Limb (tissue), 2 donors: ENCODE results near the gene CDK18.
"Not testable (repeated sequence)": the region's sequence is repeated elsewhere in the genome, so short reads cannot be mapped to it uniquely, and the experiment has no call there.

Experiments used
- DNase-seq, 2 donors: peaks; one replicate each; pipeline ENCODE4 v3.0.0-alpha.2; 2016; ENCODE audit errors: extremely low spot score in 2 of 2

CDK18 gene

DNA sequence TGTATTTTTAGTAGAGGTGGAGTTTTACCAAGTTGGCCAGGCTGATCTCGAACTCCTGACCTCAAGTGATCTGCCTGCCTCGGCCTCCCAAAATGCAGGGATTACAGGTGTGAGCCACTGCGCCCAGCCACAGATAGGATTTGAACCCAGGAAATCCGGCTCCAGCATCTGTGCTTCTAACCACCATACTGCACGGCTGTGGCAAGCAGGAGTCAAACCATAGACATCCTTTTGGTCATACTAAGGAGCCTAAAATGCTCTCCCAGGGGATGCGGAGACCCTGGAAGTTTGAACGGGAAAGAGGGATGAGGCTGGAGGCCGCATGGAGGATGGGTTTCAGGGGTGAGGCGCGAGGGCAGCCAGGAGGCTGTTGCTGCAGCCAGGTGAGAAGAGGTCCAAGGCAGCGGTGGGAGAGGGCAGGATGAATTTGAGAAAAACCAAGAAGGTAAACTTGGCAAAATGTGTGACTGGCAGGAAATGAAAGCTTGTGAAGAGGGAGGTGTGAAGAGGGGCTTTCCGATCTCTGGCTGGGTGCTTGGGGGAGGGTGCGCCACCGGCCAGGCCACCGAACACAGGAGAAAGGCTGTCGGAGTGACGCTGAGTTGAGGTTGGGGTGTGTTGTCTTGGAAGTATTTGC lies 24.0 kb upstream of the CDK18 start:
- DNase-seq = no peak

DNA sequence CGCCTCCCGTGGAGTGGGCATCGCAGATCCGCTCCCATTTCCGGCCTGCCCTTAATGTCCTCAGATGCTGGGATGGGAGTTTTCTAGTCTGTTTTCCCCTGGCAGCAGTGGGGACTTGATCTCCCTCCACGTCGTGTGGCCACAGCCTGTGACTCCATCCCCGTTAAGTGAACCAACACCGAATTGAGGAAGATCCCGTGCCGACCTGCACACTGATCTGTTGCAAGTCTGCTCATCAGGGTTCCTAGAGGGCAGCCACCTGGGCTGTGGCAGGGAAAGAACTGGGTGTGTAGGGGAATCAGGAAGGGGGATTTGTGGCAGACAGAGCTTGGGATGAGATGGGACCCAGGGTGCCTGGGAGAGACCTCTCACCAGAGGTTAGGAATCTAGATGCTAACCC lies 23.3 kb upstream of the CDK18 start:
- no peak for DNase-seq

DNA sequence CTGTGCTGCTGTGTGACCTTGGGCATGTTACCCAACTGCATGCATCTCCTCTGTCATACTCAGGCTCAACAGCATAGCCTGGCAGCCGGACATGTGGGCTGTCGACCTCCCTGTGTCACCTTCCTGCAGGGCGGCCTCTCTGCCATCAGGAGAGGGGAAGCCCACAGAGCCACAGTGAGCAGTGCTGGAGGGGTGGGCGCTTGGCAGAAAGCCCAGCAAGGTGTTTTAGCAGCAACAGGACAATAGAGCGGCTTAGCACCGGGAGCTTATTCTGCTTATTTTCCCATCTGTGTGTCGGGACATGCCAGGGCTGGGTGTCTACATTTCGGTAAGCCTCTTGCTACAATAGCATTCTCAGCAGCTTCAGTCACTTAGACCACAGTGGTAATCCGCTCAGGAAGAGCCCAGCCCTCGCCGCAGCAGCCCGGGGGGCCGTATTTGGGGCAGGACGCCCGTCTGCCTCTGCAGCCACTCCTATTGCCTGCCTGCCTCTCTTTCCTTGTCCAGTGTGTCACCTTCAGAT lies 22.8 kb upstream of the CDK18 start:
- DNase-seq = no peak

DNA sequence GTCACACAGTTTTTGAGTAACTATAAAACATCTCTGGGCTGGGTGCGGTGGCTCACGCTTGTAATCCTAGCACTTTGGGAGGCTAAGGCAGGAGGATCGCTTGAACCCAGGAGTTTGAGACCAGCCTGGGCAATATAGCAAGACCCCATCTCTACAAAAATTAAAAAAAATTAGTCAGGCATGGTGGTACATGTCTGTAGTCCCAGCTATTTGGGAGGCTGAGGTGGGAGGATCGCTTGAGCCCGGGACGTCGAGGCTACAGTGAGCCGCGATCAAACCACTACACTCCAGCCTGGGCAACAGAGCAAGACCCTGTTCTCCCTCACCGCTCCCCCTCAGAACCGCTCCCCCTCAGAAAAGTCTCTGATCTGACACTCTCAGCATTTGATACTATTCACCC lies 21.9 kb upstream of the CDK18 start:
- not testable (repeated sequence) for DNase-seq

DNA sequence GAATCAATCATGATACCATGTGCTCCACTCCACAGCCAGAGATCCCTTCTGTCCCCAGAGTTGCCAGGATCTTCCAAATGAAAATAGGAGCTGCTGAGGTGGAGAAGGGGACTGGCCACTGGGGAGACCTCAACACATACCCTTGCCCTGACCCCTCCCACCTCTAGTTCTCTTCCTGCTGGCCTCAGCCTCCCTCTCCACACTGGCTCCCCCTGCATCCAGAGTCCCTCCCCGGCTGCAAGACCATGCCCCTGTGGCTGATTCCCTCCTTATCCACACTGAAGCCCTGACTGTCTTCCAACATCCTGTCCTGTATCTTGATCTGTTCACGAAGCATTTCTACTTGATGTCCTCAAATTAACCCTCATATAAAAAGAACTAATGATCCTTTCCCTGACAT lies 21.1 kb upstream of the CDK18 start:
- no peak for DNase-seq

DNA sequence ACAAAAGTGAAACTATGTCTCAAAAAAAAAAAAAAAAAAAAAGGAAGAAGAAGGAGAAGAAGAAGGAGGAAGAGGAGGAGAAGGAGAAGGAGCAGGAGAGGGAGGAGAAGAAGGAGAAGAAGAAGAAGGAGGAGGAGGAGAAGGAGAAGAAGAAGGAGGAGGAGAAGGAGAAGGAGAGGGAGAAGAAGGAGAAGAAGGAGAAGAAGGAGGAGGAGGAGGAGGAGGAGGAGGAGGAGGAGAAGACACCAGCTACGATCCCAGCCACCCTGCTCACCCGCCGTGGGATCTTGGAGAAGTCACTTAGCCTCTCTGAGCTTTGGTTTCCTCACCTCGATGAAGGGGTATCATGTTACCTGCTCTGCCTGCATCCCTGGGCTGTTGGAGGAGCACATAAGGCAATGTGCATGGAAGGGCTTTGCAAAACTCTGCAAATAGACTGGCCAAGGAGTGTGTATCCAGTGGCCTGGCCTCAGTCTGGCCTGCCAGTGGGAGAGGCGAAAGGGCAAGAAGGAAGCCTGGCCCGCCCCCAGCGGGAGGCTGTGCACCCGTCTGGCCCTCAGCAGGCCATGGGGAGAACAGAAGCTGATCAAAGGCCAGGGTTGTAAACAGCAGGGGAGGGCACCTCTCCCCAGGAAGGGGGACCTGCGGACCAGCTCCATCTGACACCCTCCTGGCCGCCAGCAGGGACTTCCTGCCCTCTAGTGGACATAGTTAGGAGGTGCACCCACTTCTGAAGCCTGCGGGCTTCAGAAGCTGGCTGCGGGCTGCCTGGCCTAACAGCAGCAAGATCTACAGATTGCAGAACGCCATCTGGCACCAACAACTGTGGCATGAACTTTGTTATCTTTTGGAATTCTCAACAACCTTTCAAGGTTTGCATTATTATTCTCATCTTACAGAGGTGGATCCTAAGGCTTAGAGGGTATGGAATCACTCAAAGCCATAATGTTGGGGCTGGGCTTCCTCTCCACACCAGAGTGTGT lies 19.2 kb upstream of the CDK18 start:
- peak; percentile 73 to 76 for DNase-seq

DNA sequence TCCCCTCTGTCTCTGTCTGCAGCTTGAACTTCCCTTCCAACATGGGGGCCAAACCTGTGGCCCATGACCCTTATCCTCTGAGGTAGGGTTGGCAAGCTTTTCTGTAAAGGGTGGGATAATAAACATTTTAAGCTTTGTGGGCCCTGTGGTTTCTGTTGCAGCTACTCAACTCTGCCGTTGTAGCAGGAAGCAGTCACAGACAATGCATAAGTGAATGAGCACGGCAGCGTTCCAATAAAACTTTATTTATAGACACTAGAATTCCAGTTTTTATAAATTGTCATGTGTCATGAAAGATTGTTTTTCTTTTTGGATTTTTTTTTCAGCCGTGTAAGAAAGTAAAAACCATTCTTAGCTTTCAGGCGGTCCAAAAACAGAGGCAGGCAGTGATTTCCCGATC lies 18.2 kb upstream of the CDK18 start:
- peak in 1 of 2 donors; percentile 11 for DNase-seq

DNA sequence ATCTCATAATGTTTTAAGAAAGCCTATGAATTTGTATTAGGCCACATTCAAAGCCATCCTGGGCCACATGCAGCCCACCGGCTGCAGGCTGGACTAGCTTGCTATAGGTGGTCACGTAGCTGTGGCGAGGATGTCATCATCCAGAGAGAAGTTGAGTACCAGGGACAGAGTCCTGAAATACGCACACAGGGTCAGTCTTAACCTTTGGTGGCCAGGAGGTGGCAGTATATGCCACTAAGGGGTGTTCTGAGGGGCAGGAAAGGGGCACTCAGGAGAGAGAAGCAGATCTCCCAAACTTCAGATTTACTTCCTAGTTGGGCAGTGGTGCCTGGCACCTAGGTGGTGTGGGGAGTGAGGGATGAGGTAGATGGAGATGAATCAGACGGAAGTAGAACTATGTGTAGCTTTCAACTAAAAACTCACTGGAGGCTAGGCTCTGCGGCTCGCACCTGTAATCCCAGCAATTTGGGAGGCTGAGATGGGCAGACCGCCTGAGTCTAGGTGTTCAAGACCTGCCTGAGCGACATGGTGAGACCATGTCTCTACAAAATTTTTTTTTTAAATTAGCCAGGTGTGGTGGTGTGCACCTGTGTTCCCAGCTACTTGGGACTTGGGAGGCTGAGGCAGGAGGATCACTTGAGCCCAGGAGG lies 16.3 kb upstream of the CDK18 start:
- DNase-seq = peak; percentile 57 to 61

DNA sequence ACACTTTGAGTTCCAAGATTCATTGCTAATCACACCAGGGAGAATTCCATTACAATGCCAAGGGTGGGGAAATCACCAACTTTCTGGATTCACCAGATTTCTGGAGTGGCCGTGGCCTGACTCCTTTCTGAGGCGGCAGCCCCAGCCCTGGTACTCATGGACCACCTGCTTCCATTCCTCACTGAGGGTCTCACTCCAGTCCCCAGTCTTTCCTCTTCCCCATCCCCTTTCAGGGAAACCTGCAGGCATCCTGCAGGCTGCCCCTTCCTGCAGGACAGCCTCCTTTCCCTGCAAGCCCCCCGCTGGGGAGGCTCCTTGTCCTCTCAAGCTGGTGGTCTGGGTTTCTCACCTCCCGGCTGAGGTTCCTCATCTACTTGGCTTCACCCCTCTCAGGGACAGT lies 12.7 kb upstream of the CDK18 start:
- no peak for DNase-seq

DNA sequence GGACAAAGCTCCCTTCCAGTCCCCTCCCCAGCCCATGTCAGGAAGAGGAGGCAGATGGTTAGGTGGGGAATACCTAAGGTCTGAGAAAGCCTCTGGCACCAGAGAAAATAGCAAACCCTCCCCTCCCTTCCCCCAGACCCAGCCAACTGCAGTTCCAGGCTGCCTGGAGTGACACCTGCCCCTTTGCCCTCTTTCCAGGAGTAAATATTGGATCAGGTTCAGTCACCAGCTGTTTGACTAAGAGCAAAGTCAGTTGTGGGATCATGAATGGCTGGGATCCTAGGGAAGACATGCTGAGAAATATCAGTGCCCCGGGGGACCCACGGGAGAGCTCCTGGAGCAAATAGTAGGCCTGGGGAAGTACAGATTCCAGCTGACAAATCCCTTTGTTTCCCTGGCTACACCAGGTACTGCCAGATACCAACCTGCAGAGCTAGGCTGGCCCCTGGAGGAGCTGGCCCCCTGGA lies 12.2 kb upstream of the CDK18 start:
- no peak for DNase-seq

DNA sequence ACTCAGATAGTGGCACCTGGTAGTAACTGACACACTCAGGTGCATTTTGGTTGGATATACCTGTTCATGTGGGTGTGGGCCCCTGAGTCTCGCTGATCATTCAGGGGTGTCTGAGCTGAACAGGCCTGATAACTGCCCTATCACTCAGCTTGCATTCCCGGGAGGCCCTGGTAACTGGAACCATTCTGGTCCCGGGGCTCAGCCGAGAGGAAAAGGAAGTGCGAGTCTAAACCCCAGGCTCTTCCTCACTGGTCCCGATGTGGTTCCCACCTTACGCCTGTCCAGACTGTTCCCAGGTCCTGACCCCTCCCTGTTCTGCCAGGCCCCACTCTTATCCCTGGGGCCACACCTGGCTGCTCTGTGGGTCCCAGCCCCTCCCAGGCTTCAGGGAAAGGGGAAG lies 11.7 kb upstream of the CDK18 start:
- no peak for DNase-seq

DNA sequence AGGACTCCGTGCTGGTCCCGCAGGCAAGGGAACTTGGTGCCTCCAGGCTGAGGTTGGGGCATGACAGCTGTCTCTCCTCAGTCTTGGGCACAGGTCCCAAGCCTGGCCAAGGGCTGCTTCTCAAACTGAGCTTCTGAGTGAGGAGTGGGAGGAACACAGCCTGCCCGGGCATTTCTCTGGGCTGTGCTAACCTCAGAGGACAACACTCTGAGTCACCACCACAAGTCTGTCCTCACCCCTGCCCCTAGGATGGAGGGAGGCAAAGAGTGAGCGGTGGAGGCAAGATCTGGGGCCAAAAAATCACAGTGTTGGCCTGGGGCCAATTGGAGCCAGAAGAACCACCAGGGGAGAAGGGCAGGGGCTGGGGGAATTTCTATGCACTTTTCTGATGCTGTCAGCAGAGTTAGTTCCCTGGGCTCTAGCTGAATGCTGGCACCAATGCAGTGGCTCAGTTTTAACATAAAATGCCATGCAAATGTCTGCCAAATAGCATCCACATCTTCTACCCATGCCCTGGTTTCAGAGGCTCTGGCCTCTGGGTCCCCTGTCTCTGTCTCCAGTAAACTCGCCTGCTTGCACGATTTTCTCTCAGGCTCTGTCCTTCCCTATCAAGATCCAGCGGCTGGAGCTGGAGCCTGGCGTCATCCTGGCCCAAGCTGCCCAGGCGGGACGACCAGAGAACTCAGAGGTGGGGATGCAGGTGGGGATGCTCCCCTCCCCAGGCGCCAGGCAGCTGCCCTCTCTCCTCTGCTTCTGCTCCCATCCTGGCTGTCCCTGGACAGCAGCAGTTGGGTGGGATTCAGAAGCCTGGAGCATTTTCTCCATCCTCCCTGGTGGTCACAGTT lies 11.0 kb upstream of the CDK18 start:
- no peak for DNase-seq

DNA sequence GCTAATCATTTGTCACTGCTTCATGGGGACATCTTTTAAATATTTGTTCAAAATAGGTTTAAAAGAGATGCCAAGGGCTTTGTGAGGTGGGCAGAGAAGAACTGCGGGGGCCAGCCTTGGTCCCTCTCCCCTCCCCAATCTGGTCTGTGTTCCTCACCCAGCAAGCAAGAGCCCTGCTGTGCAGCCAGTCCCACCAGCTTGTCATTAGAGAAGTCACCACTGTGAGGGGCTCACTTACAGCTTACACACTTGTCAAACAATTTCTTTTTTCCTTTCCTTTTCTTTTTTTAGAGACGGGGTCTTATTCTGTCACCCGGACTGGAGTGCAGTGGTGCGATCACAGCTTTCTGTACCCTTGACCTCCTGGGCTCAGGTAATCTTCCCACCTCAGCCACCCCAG lies 10.4 kb upstream of the CDK18 start:
- DNase-seq = no peak

DNA sequence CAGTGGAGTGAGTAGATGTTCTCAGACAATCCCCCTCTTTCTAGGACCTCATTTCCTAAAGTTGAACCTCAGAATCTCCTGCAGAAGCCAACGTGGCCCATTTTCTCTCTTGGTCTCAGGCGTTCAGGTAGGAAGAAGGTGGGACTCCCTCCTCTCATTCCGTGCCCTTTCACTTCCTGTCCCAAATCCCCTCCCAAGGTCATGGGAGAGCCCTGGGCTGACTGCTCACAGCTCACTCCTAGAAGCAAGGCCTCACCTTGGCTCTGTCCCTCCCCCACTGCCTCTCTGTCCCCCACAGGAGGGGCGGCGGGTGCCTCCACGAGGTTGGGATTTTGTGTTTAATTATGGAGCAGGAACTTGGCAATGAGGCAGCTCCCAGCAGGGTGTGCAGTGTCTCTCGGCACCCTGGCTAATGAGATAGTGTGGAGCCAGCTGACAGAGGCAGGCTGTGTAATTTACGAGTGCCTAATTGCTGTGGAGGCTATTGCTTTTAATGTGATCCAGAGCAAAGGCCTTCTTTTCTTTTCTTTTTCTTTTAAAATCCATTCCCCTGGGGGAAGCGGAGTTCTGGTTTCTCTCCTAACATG lies 9.1 kb upstream of the CDK18 start:
- no peak for DNase-seq

DNA sequence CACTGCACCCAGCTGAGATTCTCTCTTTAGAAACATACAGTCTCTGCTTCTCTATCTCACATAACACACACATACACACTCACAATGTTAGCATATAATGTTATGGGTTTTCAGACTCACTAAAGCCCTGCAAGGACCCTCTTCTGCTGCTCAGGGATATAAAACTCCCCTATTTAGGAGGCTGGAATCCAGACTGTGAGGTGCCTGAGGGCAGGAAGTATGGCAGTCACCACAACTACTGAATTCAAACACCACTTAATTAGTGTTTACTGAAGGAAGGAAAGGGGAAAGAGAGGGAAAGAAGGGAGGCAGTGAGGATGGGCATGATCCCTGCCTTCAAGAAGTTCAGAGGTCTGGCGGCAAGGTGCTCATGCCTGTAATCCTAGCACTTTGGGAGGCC lies 7.8 kb upstream of the CDK18 start:
- no peak for DNase-seq

DNA sequence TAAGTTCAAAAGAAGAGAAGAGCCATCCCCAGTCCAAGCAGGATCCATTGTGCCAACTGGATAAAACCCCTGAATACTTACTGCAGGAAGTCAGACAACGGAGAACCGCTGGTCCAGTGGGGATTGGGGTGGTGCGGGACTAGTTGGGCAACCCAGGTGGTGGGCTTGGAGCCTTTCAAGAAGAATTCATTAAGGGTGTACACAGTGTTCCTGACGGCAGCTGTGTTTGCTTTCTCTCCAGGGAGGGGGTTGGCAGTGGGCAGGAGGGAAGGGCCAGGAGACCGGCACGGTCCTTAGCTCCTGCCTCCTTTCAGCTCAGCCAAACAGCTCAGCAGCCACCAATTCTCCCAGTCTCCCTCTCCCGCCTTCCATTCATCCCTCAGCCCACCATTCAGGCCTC lies 7.1 kb upstream of the CDK18 start:
- DNase-seq = no peak

DNA sequence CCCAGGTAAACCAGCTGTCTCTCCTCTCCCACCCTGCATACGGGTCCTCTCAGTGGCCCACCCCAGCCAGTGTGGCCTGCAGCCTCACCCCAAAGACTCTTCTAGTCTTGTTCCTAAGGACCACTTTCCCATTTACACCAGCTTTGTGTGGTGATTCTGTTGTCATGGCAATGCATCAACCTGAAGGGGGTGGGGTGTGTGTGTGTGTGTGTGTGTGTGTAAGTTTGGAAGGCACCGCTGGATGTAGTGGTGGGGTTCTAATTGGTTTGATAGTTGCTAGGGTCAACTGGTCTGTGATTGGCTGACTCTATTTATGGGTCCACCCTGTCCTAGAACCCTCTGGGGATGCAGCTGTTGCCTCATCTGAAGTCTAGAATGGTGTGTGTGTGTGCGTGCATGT lies 4.7 kb upstream of the CDK18 start:
- DNase-seq = no peak

DNA sequence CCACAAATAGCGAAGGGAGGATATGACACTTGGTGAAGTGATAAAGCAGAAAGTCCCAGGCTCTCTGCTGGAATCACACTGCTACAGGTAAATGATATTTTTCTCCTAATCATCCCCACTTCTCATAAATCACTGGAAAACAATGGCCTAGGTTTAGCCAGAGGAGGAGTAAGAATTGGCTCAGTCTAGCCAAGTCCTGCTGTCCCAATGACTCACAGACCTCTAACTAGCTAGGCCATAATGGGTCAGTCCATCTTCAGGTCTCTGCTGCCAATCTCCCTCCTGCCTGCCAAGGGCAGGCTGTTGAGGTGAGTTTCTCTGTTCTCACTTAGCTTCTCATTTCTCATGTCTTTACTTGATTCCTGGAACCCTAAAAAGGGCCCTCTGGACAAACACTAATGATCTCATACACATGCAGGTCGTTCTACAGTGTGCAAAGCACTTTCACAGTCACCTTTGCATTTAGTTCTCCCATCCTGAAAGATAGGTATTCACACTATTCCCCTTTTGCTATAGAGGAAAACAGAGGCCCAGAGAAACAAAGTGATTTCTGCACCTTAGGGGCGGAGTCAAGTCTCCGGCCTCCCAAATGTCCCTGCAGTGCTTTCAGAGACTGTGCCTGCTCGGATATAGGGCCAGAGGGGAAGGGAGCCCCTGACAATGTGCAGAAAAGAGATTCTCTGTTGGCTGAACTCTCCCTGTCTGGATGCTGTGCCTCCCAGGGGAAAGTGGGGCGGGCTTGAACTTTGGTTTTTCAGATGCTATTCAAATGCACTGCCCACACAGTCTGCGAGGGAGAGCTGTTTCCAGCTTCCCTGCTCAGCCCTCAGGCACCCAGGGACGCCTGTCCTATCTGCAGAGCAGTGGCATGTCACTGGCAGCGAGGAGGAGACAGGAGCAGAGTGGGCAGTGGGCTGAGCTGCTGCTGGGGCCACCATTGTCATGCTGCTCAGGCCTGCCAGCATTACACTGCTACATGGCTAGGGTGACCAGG lies 3.9 kb upstream of the CDK18 start:
- no peak for DNase-seq

DNA sequence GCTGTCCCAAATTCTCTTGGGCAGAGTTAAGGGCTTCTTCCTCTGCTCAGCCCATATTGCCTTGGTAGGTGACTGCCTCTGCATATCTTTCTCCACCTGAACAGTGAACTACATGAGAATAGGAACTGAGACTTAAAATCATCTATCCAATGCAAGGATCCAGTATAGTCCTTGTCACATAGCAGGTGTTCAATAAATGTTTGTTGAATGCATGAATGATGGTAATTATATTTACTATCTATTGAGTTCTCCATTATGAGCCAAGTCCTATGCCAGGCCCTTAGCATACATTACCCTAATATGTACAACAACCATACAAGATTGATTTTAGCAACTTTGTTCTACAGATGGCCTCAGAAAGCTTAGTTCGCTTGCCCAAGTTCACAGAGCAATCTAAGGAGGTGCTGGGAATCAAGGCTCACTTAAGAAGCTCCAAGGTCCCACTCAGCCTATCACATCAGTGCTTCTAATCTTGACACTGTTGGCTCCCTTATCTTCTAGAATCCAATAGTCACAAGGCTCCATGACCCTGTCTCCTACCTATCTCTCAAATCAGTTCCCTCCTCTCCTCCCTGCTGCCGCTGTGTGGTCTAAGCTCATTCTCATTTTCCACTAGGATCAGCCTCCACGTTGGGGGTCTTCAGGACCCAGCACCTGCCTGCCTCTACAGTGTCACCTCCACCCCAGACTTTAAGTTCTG lies 2.2 kb upstream of the CDK18 start:
- DNase-seq = no peak
